Thoracic aorta (tissue), 2 donors: ENCODE results near the gene C1orf52. TPM values are rescaled to one million over a fixed set of nuclear protein-coding genes. Genes with fewer than 3 reads are reported as not detected.
A peak's percentile ranks its signal among the peaks of the same experiment; 100 is the strongest.

Experiments
- ATAC-seq: fragments of 150-250 bp; one replicate; pipeline ENCODE4 v1.8.0; 2017; ENCODE audit warnings: low read depth; ENCODE audit not compliant: insufficient number of reproducible peaks, low FRiP score
- DNase-seq: peaks from one replicate; pipeline ENCODE4 v3.0.0-alpha.2; 2020; ENCODE audit warnings: low spot score
- H3K27ac ChIP-seq, 2 donors: fragments of 200-600 bp; sonication (generic); 1 replicate in 1 of 2; 2 replicates in 1 of 2; pipeline ENCODE4 v1.5.1; 2016; ENCODE audit warnings: mild to moderate bottlenecking in 2 of 2, moderate library complexity in 2 of 2
- H3K27me3 ChIP-seq: fragments of 200-600 bp; sonication (generic); replicated peaks from 2 replicates; pipeline ENCODE4 v1.6.0; 2016; ENCODE audit warnings: mild to moderate bottlenecking; ENCODE audit not compliant: insufficient read depth
- H3K36me3 ChIP-seq: fragments of 200-600 bp; sonication (generic); one replicate; pipeline ENCODE4 v1.5.1; 2016
- H3K4me1 ChIP-seq, 2 donors: fragments of 200-600 bp; sonication (generic); 1 replicate in 1 of 2; 2 replicates in 1 of 2; pipeline versions ENCODE4 v1.5.1 to v1.6.0; 2016; ENCODE audit warnings: low read depth in 2 of 2, mild to moderate bottlenecking in 1 of 2; ENCODE audit not compliant: control insufficient read depth in 1 of 2
- H3K4me3 ChIP-seq: fragments of 200-600 bp; sonication (generic); 2 replicates; pipeline ENCODE4 v1.5.1; 2016; ENCODE audit warnings: mild to moderate bottlenecking
- H3K9me3 ChIP-seq: fragments of 200-600 bp; sonication (generic); 2 replicates; pipeline ENCODE4 v1.5.1; 2016
- CTCF ChIP-seq: fragments of 200-600 bp; sonication (generic); IDR thresholded peaks from one replicate; pipeline ENCODE4 v1.5.1; 2019; ENCODE audit warnings: antibody characterized with exemption
- total RNA-seq, 2 donors: library from RNA; depleted of rRNA; stranded (reverse); fragments of >200 nt; gene quantifications; one replicate each; pipeline versions ENCODE4 v1.1.0 to v1.2.3, GENCODE V29; 2016

The C1orf52 gene
- total RNA-seq, 2 donors from 2014 or later: 20.7 to 28.7 TPM

- TF ChIP-seq CTCF: no peak
- no peaks in the 10 kb centered on the region for H3K27me3 ChIP-seq
- no peaks in the 10 kb centered on the region for H3K9me3 ChIP-seq
- H3K4me3 ChIP-seq: no peak overlapping the region
- peaks cover 0 to 33% of the 10 kb centered on the region in 2 donors for H3K4me1 ChIP-seq
- DNase-seq (no peak), ATAC-seq (no peak)
- no peaks in the 10 kb centered on the region for H3K36me3 ChIP-seq
- no peak overlapping the region for H3K27ac ChIP-seq
Measured at GRCh38 chr1:85224734-85225623, 34.5 kb downstream of the C1orf52 start.

- H3K4me3 ChIP-seq: no peak overlapping the region
- H3K9me3 ChIP-seq: no peaks in the 10 kb centered on the region
- H3K4me1 ChIP-seq: peaks cover 0 to 33% of the 10 kb centered on the region in 2 donors
- DNase-seq (no peak), ATAC-seq (no peak)
- no peak overlapping the region for H3K27ac ChIP-seq
- no peaks in the 10 kb centered on the region for H3K36me3 ChIP-seq
- no peak for TF ChIP-seq CTCF
- H3K27me3 ChIP-seq: no peaks in the 10 kb centered on the region
Measured at GRCh38 chr1:85224295-85224694, 35.2 kb downstream of the C1orf52 start.

- no peaks in the 10 kb centered on the region for H3K9me3 ChIP-seq
- no peak for TF ChIP-seq CTCF
- no peaks in the 10 kb centered on the region for H3K36me3 ChIP-seq
- H3K4me3 ChIP-seq: no peak overlapping the region
- no peaks in the 10 kb centered on the region for H3K27me3 ChIP-seq
- H3K4me1 ChIP-seq: peaks cover 0 to 33% of the 10 kb centered on the region in 2 donors
- no peak for DNase-seq
- ATAC-seq: no peak
- no peak overlapping the region for H3K27ac ChIP-seq
Measured at GRCh38 chr1:85223334-85223733, 36.1 kb downstream of the C1orf52 start.

GRCh38 chr1:85220756-85221201 lies 38.7 kb downstream of the C1orf52 start:
- Histone ChIP-seq H3K9me3 (no peaks in the 10 kb centered on the region), H3K27ac (peak overlapping the region; percentile 4 to 58), H3K4me3 (no peak overlapping the region), H3K27me3 (no peaks in the 10 kb centered on the region), H3K4me1 (peaks cover 0 to 33% of the 10 kb centered on the region in 2 donors), H3K36me3 (no peaks in the 10 kb centered on the region)
- no peak for TF ChIP-seq CTCF
- DNase-seq (no peak), ATAC-seq (no peak)

GRCh38 chr1:85219853-85220610 lies 39.4 kb downstream of the C1orf52 start:
- TF ChIP-seq CTCF: no peak
- peak overlapping the region; percentile 4 to 58 for H3K27ac ChIP-seq
- no peak overlapping the region for H3K4me3 ChIP-seq
- ATAC-seq (no peak), DNase-seq (no peak)
- H3K4me1 ChIP-seq: peaks cover 0 to 26% of the 10 kb centered on the region in 2 donors
- H3K9me3 ChIP-seq: no peaks in the 10 kb centered on the region
- H3K36me3 ChIP-seq: no peaks in the 10 kb centered on the region
- H3K27me3 ChIP-seq: no peaks in the 10 kb centered on the region
